ENCODE results near the gene CCL25. TPM values are rescaled to one million over a fixed set of nuclear protein-coding genes. Genes with fewer than 3 reads are reported as not detected.

The CCL25 gene
- total RNA-seq, 1 experiment from 2014 or later, result not detected

DNA sequence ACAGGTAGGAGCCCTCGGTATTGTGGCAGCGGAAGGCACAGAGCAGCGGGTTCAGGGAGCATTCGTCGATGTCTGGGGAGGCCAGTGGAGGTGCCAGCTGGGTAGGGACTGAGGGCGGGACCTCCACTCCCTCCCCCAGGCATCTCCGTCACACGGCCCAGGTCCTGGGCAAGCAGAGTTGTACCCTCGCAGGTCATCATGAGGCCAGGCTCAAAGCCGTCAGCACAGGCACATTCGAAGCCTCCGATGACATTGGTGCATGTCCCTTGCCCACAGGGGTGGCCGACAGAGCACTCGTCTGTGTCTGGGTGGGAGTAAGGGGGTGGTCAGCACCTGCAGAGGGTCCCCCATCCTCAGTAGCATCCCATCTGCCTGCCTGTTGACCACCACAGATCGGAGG lies 35.3 kb downstream of the CCL25 start:
- Mint-ChIP-seq H3K4me3 (ENCODE audit: unreplicated experiment) (no peak overlapping the region), H3K9me3 (ENCODE audit: unreplicated experiment) (no peaks in the 10 kb centered on the region), H3K27me3 (ENCODE audit: insufficient read depth, unreplicated experiment) (no peaks in the 10 kb centered on the region), H3K27ac (ENCODE audit: low read depth, unreplicated experiment) (no peak overlapping the region), H3K4me1 (ENCODE audit: insufficient read depth, unreplicated experiment) (no peaks in the 10 kb centered on the region), H3K36me3 (ENCODE audit: insufficient read depth, unreplicated experiment) (no peaks in the 10 kb centered on the region)
- ChIA-PET CTCF (no interaction called here), POLR2A (no interaction called here)
- DNase-seq (ENCODE audit: unreplicated experiment), result no peak
- TF ChIP-seq CTCF (IDR thresholded peaks at IDR 0.05; ENCODE audit: unreplicated experiment), result no peak
- no TSS peak for BruUV-seq (replicated peaks)
- intact Hi-C loops (cut with micrococcal nuclease), result no loop called here

DNA sequence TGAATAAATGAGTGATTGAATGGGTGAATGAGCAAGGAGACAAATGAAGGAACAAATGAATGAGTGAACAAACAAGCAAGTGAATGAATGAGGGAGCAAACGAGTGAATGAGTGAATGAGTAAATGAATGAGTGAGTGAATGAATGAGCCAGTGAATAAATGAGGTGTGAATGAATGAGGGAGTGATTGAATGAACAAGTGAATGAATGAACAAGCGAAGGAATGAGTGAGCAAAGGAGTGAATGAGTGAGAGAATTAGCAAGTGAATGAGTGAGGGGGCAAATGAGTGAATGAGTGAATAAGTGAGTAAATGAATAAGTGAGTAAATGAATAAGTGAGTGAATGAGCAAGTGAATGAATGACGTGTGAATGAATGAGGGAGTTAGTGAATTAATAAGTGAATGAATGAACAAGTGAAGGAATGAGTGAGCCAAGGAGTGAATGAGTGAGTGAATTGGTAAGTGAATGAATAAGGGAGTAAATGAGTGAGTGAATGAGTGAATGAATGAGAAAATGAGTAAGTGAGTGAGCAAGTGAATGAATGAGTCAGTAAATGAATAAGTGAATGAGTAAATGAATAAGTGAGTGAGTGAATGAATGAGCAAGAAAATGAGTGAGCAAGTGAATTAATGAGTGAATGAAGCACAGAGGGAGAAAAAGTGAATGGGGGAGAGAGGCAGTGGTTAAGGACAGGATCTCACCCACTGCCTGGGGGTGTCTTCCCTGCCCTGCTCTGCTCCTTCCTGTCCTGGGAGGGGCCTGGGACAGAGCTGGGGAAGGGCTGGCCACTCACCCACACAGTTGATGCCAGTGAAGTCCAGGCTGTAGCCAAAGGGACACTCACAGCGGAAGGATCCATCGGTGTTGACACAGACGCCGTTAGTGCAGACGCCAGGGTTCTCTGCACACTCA lies 36.4 kb downstream of the CCL25 start:
- no peak for DNase-seq (ENCODE audit: unreplicated experiment)
- no peak overlapping the region for H3K4me3 Mint-ChIP-seq (ENCODE audit: unreplicated experiment)
- POLR2A ChIA-PET, result no interaction called here

GRCh38 chr19:8089664-8090601 lies 37.4 kb downstream of the CCL25 start:
- BruUV-seq (replicated peaks), result no TSS peak
- Mint-ChIP-seq H3K9me3 (ENCODE audit: unreplicated experiment) (peaks cover 12% of the 10 kb centered on the region), H3K27ac (ENCODE audit: low read depth, unreplicated experiment) (no peak overlapping the region), H3K36me3 (ENCODE audit: insufficient read depth, unreplicated experiment) (no peaks in the 10 kb centered on the region), H3K27me3 (ENCODE audit: insufficient read depth, unreplicated experiment) (no peaks in the 10 kb centered on the region), H3K4me3 (ENCODE audit: unreplicated experiment) (no peak overlapping the region), H3K4me1 (ENCODE audit: insufficient read depth, unreplicated experiment) (no peaks in the 10 kb centered on the region)
- ChIA-PET CTCF (interaction anchor here (0.5 kb wide), 1 partner anchor 491 kb away, joined by 3 read pairs; no protein-coding TSS in a partner anchor), POLR2A (no interaction called here)
- intact Hi-C loops (cut with micrococcal nuclease), result no loop called here
- DNase-seq (ENCODE audit: unreplicated experiment), result no peak
- no peak for TF ChIP-seq CTCF (IDR thresholded peaks at IDR 0.05; ENCODE audit: unreplicated experiment)

More for the DNA sequence above, 36.4 kb downstream of the CCL25 start:
- H3K27me3 Mint-ChIP-seq (ENCODE audit: insufficient read depth, unreplicated experiment), result no peaks in the 10 kb centered on the region
- TF ChIP-seq CTCF (IDR thresholded peaks at IDR 0.05; ENCODE audit: unreplicated experiment), result no peak
- intact Hi-C loops (cut with micrococcal nuclease), result no loop called here
- BruUV-seq (replicated peaks), result no TSS peak
- no peaks in the 10 kb centered on the region for H3K36me3 Mint-ChIP-seq (ENCODE audit: insufficient read depth, unreplicated experiment)
- CTCF ChIA-PET, result no interaction called here
- no peak overlapping the region for H3K27ac Mint-ChIP-seq (ENCODE audit: low read depth, unreplicated experiment)
- peaks cover 3% of the 10 kb centered on the region for H3K9me3 Mint-ChIP-seq (ENCODE audit: unreplicated experiment)
- H3K4me1 Mint-ChIP-seq (ENCODE audit: insufficient read depth, unreplicated experiment), result no peaks in the 10 kb centered on the region

DNA sequence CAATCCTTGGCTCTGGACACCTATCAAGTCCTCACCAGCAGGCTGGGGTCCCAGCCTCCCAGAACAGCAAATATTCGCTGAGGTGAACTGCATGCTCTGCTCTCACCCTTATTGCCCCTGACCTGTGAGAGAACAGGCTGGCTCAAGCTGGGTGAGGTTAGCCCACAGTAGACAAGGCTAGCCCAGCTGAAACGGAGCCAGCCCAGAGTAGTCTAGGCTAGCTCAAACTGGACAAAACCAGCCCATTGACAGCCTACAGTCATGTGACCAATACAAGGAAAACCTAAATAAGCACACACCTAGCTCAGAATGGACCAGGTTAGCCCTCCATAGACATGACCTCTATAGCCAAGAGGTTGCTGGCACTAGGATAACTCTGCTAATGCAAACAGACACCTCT lies 38.4 kb downstream of the CCL25 start:
- no peak overlapping the region for H3K4me3 Mint-ChIP-seq (ENCODE audit: unreplicated experiment)
- intact Hi-C loops (cut with micrococcal nuclease), result no loop called here
- no peaks in the 10 kb centered on the region for H3K4me1 Mint-ChIP-seq (ENCODE audit: insufficient read depth, unreplicated experiment)
- H3K27me3 Mint-ChIP-seq (ENCODE audit: insufficient read depth, unreplicated experiment), result no peaks in the 10 kb centered on the region
- CTCF ChIA-PET, result interaction anchor here (0.5 kb wide), 1 partner anchor 601 kb away, joined by 3 read pairs; no protein-coding TSS in a partner anchor
- peaks cover 12% of the 10 kb centered on the region for H3K9me3 Mint-ChIP-seq (ENCODE audit: unreplicated experiment)
- BruUV-seq (replicated peaks), result no TSS peak
- H3K27ac Mint-ChIP-seq (ENCODE audit: low read depth, unreplicated experiment), result no peak overlapping the region
- POLR2A ChIA-PET, result no interaction called here
- DNase-seq (ENCODE audit: unreplicated experiment), result no peak
- no peaks in the 10 kb centered on the region for H3K36me3 Mint-ChIP-seq (ENCODE audit: insufficient read depth, unreplicated experiment)
- TF ChIP-seq CTCF (IDR thresholded peaks at IDR 0.05; ENCODE audit: unreplicated experiment), result no peak
